OCI-M1 (cell line): Measurements from ENCODE around the gene CST7.
A peak's percentile ranks its signal among the peaks of the same experiment; 100 is the strongest.
"Not testable (repeated sequence)": the region's sequence is repeated elsewhere in the genome, so short reads cannot be mapped to it uniquely, and the experiment has no call there.

Source experiments
- DNase-seq: peaks from one replicate; lab custom pipeline; 2025; lab: John Stamatoyannopoulos, UW

The CST7 gene, protein sequence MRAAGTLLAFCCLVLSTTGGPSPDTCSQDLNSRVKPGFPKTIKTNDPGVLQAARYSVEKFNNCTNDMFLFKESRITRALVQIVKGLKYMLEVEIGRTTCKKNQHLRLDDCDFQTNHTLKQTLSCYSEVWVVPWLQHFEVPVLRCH

DNA sequence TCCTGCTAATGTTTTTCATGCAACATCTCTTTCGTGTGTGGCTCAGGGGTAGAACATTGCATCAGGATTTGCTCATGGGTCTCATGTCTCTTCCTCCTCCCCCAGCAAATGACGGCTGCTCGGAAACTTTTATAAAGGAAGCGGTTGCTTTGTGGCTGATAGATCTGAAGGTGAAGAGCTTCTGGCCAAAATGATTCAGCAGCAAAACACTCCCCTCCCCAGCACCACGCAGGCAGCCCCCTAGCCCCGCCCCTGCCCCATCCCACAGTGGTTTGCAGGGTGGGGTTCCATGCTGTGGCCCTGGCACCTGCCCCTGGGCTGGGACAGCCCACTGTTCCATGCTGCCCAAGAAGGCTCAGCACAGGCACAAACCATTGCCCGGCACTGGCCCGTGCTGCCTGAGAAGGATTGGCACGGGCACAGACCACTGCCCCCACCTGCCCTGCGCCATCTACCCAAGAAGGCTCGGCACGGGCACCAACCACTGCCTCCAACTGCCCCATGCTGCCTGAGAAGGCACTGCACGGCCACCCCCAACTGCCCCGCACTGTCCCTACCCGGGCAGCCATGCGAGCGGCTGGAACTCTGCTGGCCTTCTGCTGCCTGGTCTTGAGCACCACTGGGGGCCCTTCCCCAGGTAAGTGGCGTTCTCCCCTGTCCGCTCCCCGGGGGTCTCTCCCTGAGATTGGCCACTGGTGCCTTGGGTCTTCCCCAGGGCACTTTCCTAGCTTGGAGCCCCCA is at the start of gene CST7:
CST7 (plus strand) TSS at position 331 of the 741 bp plus-strand sequence; CDS start at position 568, 237 bp downstream.
- peak; percentile 88 for DNase-seq

DNA sequence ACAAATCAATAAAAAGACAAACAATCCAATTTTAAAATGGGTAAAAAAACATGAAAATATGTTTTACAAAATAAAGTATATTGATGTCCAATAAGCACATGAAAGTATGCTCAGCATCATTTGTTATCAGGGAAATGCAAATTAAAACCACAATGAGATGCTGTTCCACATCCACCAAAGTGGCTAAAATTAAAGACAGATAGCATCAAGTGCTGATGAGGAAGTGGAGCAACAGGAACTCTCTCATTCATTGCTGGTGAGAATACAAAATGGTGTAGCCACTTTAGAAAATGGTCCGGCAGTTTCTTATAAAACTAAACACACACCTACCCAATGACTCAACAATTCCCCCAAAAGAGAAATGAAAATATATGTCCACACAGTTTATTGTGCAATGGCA is 42.3 kb upstream of the CST7 start:
- no peak for DNase-seq

DNA sequence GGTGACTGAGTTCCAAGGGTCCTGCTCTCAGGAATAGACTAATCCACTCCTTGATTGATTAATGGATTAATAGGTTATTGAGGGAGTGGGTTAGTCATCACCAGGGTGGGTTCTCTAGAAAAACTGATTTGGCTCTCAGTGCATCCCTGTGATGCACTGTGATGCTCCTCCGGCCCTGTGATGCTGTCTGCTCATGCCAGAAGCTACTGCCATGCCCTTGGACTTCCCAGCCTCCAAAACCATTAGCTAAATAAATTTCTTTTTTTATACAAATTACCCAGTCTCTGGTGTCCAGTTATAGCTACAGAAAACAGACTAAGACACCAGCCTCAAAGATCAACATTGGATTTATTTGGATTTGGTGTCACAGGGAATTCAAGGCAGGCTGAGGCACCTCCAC is 40.4 kb upstream of the CST7 start:
- no peak for DNase-seq

DNA sequence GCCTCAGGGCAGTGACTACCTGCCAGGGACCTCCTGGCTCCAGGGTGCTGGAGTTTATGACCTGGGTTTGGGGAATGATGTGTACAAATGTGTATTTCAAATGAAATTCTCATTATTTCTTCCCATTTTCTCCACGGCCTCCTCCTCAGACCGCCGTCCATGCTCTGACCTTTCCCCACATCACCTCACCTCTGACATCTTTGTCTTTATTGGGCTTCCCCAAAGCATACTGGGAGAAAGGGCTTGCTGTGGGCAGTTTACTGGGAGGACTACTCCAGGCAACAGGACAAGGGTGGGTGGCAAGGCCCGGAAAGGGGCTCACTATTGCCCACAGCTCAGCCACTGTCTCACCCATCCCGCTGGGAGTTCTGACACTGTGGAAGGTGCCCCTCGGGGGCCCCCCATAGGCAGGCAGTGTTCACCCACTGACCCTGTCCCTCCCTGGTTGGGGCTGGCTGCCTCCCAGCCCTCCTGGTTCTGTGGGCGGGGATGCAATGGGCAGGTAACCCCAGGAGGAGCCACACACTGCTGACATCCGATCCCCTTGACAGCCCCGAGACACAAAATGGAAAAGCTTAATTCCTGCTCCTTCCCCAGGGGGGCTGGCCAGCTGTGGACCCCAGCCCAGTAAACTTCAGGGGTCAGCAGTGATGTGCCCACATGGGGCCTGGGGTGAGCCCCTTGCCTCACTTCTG is 39.8 kb upstream of the CST7 start:
- DNase-seq, result no peak

DNA sequence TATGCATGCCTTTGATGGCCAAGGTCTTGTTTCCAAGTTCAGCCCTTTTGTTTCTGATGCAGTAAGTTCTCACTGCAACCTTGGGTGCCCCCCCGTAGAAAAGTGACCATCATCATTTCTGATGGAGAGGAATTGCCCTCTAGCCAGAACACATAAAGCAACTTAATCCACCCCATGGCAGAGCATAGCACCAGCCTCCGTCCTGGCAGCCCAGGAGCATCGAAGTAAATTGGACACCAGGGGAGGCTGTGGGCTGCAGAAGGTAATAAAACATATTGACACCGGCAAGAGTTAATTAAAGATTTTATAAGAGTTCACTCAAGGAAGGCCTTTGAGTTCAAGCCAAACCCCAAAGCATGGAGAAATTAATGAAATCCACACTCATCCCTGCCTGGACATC is 39.2 kb upstream of the CST7 start:
- no peak for DNase-seq

DNA sequence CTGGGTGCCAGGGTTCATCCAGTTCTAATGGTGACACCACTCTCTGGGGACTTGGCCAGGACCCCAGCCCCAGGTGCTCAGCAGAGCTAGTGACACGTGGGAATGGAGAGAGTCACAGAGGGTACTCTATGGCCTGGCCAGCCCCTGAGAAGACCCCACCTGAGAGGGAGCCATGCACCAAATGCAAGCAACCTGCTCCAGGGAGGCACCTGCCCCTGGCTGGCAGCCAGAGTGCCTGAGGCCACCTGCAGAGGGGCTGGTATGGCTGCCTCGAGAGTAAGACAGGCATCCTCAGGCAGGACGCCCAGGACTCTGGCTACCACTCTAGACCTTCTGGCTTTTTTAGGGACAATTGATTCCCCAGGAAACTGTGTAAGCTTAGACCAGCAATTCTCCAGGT is 38.6 kb upstream of the CST7 start:
- DNase-seq, result no peak

DNA sequence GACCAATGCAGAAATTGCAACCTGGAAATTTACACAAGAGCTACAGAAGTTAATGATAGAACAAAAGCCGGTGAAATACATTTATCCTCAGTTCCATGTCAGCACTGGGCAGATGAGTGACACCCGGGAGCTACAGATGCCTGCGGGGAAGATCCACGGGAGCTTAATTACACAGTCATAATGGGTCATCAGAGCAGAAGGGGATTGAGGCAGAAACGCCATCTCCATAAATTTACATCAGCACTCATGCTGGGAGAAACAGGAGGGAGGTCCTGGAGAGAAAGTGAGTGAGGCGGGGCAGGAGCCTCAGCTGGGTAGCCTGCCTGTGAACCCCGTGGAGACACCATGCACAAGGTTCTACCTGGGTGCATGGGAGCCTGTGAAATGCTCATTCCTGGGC is 37.6 kb upstream of the CST7 start:
- DNase-seq, result no peak

DNA sequence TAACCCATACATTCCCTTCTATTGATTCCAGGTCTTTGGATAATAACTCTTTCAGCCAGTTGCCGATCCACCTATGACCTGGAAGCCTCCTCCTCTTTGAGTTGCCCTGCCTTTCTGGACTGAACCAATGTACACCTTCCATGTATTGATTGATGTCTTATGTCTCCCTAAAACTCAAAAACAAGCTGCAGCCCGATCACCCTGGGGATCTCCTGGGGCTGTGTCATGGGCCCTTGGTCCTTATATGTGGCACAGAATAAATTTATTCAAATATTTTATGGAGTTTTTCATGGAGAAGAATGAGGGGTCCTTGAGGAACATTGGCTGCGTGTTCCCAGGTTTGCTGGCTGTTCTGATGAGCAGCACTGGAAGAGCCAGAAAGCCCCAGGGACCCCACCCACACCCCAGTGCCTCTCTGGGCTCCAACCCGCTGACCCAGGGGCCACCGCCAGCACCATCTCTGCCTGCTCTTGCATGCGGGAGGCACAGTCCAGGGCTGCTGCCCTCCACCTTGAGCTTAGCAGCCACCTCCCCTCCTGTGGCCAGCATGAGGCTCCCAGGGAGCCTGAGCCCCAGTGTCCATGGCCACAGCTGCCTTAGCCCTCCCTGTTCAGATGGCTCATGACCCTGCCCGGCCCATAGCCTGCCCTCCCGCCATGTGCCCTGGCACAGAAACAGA is 36.5 kb upstream of the CST7 start:
- no peak for DNase-seq

DNA sequence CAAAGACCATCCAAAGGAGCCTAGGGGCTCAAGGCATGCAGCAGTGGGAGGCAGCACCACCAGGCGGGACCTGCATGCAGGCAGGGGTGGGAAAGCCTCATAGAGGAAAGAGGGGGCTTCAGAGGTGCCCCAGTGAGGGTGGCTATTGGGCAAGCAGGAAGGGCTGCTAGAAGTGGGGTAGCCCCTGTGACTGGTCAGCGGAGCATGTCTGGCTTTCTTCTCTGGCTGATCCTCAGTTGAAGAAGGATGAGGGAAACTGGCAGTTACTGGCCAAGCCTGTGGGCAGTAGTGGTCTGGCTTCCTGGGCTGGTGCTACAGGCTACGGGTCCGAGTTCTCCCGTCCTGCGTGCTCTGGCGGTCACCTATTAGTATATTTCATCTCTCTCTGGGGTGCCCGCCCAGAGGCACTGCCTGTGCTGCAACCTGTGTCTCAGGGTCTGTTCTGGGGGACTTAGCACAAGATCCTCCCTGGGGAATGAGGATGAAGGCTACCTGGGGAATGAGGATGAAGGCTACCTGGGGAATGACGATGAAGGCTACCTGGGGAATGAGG is 35.9 kb upstream of the CST7 start:
- no peak for DNase-seq

DNA sequence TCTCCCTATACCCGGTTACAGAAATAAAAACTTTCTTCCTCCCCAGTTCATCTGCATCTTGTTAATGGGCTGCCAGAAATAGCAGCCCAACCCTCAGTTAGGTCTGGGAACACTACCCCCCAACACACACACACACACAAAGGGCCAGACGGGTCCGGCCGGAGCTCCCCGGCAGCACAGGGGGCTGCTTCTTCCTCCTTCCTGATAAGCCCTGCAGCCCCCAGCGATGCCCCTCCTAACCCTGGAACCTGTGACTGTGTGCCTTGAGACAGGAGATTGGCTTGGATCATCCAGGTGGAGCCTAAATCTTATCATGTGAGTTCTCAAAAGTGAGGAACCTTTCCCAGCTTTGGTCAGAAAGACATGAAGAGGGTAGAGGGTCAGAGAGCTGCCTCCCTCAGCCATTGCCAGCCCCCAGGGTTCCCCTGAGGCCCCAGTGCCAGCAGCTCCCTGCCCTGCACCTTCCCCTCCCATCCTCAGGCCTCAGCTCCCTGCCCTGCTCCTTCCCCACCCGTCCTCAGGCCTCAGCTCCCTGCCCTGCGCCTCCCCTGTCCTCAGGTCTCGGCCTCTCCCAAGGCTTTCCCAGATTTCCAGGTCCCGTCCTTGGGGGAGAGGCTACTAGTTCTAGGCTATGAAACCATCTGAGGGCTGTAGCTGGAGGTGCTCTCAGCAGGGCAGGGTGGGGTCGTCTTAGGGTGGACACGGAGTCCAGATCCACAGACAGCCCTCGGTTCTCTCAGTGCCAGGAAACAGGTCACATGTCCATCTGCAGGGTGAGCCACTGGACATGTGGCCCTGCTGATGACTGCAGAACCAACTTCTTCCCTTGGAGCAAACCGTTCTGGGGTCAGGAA is 34.5 kb upstream of the CST7 start:
- no peak for DNase-seq

DNA sequence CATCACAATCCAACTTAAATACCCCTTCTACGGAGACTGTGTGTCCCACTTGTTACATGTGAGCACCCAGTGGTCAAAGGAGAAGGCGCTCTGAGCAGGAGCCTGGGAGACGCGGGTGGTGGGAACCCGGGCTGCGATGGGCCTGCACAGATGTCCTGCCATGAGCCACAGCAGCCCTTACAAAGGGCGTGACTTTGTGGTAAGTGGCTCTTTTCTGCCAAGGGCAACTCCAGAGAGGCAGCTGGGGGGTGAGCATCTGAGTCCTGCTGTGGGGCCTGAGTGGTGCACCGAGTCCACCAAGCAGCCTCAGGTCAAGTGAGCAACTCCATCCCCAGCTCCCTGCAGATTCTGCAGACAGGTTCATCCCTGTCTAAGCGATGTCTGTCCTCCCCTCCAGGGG is 33.6 kb upstream of the CST7 start:
- DNase-seq, result no peak

DNA sequence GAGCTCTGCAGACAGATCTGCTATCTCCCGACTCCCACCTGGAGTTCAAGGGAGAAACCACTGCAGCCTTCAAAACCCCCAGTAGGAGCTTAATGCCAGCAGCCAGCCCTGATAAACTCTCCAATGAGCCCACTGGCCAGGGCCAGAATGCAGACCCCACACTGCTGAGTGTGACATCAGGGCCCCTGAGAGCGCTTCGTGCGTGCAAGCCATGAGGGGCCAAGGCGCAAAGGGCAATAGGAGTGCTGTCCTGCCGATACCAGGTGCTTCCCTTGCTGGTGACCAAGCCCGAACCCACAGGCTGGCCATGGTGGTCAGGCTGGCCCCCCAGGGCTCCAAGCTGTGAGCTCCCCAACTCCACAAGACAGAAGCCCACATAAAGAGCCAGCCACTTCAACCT is 33.2 kb upstream of the CST7 start:
- no peak for DNase-seq

DNA sequence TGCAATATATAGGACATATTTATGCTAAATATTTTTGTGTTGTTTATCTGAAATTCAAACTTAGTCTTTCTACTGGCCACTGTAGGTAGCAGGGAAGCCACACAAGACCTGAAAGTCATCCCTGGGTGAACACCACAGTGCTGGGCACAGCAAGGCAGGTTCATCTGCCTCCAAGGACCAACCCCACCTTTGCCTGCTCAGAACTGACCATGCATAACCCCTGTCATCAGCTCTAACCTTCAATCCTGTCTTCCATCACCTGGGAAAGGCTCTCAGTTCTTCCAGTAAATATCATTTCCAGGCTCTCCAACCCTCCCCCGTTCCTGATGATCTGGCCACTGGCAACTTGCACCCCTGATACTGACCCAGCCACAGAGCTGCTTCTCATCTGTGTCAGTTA is 32.7 kb upstream of the CST7 start:
- no peak for DNase-seq

DNA sequence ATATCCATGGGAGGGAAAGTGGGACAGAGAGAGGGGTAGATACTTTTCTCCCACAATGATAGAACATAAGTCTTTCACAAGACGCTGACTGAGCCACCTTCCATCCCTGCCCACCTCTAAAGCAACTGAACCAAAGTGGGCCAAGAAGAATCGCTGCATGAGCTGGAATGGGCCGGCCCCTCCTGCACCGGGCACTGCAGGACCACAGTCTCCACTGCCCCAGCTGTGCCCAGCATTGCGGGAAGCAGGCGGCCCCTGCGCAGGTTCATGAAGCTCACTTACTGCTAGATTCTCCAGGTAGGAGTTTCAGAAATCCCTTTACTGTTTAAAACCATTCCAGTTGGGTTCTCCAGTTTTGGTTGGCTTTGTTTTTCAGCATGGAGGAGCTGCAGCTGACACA is 32.0 kb upstream of the CST7 start:
- DNase-seq, result no peak

DNA sequence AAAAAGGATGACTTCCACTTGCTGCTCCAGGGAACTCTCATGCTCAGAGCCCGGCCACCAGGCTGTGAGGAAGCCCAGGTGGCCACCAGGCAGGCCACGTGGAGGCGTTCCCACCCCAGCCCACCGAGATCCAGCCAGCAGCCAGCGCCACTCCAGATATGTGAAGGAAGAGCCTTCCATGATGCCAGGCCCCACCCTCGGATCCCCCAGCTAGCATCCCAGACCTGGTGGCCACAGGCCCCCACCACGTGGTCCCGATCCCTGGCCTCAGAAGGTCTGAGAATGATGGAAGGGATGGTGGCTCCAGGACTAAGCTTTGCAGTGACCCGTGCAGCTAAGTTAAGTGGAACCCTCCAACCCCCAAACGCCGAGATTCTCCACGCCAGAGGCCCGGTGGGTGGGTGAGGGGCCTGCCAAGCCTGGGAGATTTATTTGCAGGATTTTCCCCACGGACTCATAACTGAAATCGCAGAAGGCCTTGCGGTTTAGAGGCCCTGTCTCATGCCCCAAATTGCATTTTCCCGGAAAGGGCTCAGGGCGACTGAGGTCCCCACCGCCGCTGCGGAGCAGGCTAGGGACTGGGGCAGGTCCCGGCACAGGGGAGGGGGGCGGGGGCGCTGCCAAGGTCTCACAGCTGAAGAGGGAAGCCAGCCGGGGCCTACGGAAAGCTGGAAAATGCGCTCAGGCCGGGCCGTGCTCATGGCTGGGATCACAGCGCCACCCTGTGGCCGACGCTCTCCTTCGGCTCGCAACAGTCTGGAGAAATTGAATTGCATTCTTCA is 31.1 kb upstream of the CST7 start:
- peak; percentile 73 for DNase-seq

DNA sequence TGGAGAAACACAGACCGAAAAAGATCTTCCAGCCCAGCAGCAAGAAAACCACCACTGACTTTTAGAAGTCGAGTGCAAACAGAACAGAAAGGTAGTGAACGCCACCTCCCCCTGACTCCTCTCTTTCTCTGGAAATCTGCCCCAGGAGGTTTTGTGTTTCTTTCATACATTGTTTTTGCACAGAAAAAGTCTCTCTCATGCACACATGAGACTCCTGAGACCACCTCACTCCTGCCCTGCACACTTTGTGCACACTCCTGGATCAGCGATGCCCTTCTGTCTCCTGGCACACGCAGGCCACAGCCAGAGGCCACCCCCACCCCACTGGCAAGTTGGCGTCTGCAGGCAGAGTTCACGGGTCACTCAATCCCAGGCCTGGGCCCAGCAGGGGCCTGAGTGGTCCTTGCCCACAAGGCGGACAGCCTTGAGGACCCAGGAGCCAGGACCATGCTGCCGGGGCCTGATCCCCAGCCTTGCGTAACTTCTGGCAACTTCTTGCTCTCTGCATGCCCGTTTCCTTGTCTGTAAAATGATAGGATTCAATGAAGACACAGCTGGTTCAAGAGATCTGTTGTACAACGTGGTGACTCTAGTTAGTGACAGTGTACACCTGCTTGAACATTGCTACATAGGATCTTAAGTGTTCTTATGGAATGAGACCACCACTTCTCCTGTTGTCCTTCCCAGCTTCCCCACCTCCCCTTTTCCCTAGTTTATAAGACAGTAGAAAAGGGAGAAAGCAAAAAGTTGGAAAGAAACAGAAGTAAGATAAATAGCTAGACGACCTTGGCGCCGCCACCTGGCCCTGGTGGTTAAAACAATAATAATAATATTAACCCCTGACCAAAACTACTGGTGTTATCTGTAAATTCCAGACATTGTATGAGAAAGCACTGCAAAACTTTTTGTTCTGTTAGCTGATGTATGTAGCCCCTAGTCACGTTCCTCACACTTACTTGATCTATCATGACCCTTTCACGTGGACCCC is 30.2 kb upstream of the CST7 start:
- DNase-seq, result no peak

DNA sequence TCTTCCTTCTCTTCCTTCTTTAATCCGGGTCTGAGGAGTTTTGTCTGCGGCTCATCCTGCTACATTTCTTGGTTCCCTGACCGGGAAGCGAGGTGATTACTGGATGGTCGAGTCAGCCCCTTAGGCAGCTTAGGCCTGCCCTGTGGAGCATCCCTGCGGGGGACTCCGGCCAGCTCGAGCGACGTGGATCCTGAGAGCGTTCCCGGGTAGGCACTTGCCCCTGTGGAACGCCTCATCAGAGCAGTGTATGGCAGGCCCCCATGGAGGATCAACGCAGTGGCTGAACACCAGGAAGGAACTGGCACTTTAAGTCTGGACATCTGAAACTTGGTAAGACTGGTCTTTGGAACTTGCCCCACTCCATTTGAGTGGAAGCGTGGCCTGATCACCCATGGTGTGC is 29.4 kb upstream of the CST7 start:
- not testable (repeated sequence) for DNase-seq

DNA sequence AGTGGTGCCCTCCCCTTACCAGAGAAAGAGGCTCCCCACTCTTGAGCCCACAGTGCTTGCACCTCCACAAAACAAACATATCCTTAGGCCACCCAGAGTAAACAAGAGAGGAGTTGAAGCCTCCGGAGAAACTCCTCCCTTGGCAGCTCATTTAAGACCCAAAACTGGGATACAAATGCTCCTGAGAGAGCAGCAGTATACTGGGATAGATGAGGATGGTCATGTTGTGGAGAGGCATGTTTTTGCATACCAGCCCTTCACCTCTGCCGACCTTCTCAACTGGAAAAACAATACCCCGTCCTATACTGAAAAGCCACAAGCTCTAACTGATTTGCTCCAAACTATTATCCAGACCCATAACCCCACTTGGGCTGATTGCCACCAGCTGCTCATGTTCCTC is 28.4 kb upstream of the CST7 start:
- not testable (repeated sequence) for DNase-seq

DNA sequence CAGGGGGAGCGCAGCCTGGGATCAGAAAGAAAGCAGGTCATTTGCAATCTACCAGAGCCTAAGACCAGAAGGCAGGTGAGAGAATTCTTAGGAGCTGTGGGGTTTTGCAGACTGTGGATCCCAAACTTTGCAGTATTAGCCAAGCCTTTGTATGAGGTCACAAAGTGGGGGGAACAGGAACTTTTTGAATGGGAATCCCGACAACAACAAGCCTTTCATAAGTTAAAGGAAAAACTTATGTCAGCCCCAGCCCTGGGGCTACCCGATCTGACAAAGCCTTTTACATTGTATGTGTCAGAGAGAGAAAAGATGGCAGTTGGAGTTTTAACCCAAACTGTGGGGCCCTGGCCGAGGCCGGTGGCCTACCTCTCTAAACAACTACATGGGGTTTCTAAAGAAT is 19.8 kb upstream of the CST7 start:
- not testable (repeated sequence) for DNase-seq
